ENCODE results near the gene HGFAC.
"Not testable (repeated sequence)": the region's sequence is repeated elsewhere in the genome, so short reads cannot be mapped to it uniquely, and the experiment has no call there.

Gene HGFAC

DNA sequence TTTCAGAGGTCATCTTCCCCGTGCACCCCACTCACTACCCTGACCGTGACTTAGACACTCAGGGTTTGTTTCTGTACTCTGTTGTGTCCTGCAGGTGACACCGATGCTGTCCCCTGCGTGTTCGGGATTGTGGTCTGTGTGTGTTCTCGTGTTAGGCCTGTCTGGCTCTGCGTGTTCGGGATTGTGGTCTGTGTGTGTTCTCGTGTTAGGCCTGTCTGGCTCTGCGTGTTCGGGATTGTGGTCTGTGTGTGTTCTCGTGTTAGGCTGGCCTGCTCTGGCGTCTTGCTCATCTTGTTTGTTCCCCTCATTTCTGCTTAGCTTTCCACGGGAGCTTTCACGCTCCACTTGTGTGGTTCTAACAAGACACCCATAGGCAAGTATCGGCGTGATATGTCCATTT is 30.6 kb upstream of the HGFAC start:
- DNase-seq (ENCODE audit: low read depth, low spot score) = not testable (repeated sequence)

GRCh38 chr4:3411676-3412075 is 30.1 kb upstream of the HGFAC start:
- DNase-seq (ENCODE audit: low read depth, low spot score) = no peak

GRCh38 chr4:3412257-3413020 is 29.3 kb upstream of the HGFAC start:
- DNase-seq (ENCODE audit: low read depth, low spot score) = no peak

GRCh38 chr4:3413217-3413671 is 28.5 kb upstream of the HGFAC start:
- DNase-seq (ENCODE audit: low read depth, low spot score) = no peak

GRCh38 chr4:3413675-3414420 is 27.9 kb upstream of the HGFAC start:
- no peak for DNase-seq (ENCODE audit: low read depth, low spot score)

GRCh38 chr4:3414421-3415279 is 27.1 kb upstream of the HGFAC start:
- no peak for DNase-seq (ENCODE audit: low read depth, low spot score)

GRCh38 chr4:3415471-3416141 is 26.2 kb upstream of the HGFAC start:
- no peak for DNase-seq (ENCODE audit: low read depth, low spot score)

GRCh38 chr4:3416270-3416669 is 25.5 kb upstream of the HGFAC start:
- no peak for DNase-seq (ENCODE audit: low read depth, low spot score)

- DNase-seq (ENCODE audit: low read depth, low spot score) = no peak
These were observed 24.9 kb upstream of the HGFAC start for GRCh38 chr4:3416821-3417221.

GRCh38 chr4:3417448-3417847 is 24.3 kb upstream of the HGFAC start:
- DNase-seq (ENCODE audit: low read depth, low spot score) = no peak

- no peak for DNase-seq (ENCODE audit: low read depth, low spot score)
These were observed 23.6 kb upstream of the HGFAC start for GRCh38 chr4:3418029-3418762.

DNA sequence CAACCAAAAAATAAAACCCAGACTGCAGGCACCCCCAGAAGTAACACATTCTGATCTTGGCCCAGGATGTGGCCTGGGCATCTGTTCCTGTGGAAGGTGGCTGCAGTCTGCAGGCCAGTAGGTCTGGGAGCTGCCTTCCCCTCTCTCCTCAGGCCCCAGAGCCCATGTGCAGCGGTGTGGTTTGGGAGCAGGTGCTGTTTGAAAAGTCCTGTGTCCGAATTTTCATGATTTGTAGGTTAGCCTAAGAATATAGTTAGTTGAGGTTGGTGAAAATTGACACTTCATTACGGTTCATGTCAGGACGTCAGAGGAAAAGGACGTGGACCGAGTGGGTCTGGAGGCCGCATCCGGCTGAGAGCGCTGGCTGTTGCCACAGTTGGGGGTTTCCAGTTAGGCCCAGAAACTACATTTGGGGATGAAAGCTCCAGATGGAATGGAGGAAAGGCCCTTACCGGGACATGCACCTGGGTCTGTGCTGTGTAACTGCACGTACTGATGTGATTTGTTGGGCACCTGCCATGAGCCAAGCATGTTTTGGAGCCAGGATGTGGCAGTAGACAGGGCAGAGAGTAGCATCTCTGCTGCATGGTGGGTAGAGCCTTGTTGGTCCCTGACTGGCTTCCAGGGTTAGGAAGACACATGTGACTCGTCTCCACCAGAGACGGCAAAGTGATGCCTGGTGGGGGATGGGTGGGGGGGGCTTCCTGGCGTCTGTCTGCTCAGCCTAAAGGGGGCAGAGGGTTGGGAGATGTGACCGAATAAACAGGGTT is 21.7 kb upstream of the HGFAC start:
- DNase-seq (ENCODE audit: low read depth, low spot score) = no peak

- no peak for DNase-seq (ENCODE audit: low read depth, low spot score)
These were observed 21.2 kb upstream of the HGFAC start for GRCh38 chr4:3420606-3420955.

- DNase-seq (ENCODE audit: low read depth, low spot score) = no peak
These were observed 20.8 kb upstream of the HGFAC start for GRCh38 chr4:3420956-3421355.

GRCh38 chr4:3421470-3421869 is 20.3 kb upstream of the HGFAC start:
- no peak for DNase-seq (ENCODE audit: low read depth, low spot score)

DNA sequence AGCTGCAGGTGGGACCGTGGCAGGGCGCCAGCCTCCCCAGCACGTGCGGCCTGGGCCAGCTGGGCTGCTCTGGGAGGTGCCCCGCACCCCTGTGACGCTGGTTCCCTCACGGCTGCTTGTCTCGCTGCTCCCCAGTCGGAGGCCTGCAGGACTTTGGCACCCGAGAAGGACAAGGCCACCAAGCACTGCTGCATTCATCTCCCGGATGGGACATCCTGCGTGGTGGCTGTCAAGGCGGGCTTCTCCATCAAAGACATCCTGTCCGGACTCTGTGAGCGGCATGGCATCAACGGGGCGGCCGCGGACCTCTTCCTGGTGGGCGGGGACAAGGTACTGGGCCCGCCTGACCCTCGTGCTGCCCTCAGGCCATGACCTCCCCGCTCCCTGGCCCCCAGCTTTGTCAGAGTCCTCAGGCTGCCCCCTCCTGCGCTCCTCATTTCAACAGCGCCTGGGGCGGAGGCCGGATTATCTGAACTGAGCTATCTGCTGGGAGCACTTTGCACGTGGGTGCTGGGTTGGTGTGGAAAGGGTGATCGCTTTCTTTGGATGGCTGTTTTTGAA is 19.4 kb upstream of the HGFAC start:
- DNase-seq (ENCODE audit: low read depth, low spot score) = no peak

DNA sequence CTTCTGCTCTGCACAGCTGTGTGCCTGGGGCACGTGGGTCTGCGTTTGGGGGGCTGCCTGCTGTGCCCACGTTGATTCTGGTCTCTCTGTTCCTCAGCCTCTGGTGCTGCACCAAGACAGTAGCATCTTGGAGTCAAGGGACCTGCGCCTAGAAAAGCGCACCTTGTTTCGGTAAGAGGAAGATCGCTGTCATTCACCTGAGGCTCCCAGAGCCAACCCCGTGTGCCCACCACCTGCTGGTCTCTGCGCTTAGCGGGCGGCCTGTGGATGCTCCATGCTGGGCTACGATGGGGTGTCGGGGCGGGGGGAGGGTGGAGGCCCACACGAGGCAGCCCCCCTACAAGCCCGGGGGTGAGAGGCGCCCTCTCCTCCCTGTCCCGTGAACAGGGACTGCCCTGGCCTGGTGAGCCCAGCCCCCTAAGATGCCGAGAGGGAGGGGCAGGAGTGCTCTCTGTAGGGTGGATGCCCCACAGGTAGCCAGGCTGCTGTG is 18.9 kb upstream of the HGFAC start:
- no peak for DNase-seq (ENCODE audit: low read depth, low spot score)

DNA sequence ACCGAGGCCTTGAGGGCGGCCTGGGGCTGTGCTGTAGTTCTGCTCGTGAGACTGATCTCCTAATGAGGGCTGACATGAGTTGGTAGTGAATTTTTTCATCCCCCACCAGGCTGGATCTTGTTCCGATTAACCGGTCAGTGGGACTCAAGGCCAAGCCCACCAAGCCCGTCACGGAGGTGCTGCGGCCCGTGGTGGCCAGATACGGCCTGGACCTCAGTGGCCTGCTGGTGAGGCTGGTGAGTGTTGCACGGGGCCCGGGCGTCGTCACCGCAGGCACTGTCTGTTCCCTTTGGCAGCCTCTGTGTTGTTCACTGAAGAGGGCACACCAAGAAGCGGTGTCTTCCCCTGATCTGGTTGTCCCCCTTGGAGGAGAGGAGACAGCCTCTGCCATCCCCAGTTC is 18.4 kb upstream of the HGFAC start:
- no peak for DNase-seq (ENCODE audit: low read depth, low spot score)

DNA sequence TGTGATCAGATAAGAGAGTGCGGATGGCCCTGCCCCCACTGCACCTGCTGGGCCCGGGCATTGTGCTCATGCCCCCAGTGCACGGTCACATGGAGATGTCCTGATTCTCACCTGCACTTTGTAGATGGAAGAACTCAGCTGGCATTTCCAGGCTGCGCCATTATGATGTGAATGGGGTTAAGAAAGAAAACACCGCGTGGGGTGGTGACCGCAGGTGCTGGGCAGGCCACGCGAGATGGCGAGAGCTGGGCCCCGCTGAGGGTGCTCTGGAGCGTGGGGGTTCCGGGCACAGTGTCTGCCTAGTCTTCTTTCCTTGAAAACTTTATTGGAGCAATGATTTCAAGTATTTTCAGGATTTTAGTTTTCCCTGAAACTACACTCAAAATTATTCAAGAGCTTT is 17.8 kb upstream of the HGFAC start:
- no peak for DNase-seq (ENCODE audit: low read depth, low spot score)

Measured in smooth muscle cell of the brain vasculature (primary cell).